ENCODE data around the gene MYO5C.

- TF ChIP-seq CTCF (IDR thresholded peaks at IDR 0.05) (no peak), EZH2phosphoT487 (IDR thresholded peaks at IDR 0.05) (no peak)
Measured at GRCh38 chr15:52278636-52279367, 16.8 kb downstream of the MYO5C start.

Data from neural progenitor cell (in vitro differentiated cells).